HG02870 (cell line): Measurements from ENCODE around the gene KIF18B.

Experiments used
- ATAC-seq: cut with Tn5 transposase; IDR thresholded peaks from one replicate; pipeline ENCODE4 v1.9.1; 2021; ENCODE audit warnings: mild to moderate bottlenecking, moderate library complexity; ENCODE audit not compliant: unreplicated experiment

The KIF18B gene

DNA sequence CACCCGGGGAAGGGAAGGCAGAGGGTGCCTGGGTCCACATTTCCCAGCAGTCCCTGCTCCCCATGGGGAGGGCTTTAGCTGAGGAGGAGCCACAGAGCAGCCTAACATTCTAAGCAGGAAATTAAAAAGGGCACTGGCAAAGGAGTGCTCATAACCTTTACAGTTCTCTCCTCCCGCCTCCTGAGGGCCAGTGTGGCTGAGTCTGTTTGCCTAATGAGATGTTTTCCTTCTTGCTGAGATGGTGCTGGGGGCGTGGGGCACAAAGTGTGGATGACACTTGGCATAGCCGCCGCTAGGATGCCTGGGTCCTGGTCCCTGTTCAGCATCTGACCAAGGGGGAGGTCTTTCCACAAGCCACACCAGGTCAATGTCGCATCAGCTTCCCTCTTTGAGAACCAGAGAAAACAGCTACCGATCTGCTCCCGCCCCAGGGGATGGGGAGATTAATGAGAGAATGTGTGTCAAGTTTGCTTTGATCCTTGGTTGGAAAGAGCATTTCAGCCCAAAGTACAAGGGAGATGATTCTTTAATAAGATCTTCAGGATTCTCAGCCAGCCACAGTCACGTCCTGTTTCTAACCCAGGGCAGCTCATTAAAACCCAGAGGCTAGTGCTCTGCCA lies 5.8 kb downstream of the KIF18B start:
- ATAC-seq, result no peak

DNA sequence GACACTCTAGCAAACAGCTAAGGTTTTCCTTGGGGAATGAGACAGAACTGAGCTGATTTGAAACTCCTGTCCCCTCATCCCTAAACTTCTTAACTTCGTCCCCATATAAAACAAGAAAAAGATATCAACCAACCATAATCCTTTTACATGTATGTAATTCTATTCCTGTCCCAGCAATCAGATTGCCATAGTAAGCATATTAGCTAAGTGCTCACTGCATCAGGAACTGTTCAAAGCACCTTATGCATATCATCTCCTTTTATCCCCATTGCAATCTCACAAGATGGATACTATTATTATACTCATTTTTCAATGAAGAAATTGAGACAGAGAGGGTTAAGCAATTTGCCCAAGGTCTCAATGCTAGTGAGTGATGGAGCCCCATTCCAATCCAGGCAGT lies 6.8 kb downstream of the KIF18B start:
- no peak for ATAC-seq

DNA sequence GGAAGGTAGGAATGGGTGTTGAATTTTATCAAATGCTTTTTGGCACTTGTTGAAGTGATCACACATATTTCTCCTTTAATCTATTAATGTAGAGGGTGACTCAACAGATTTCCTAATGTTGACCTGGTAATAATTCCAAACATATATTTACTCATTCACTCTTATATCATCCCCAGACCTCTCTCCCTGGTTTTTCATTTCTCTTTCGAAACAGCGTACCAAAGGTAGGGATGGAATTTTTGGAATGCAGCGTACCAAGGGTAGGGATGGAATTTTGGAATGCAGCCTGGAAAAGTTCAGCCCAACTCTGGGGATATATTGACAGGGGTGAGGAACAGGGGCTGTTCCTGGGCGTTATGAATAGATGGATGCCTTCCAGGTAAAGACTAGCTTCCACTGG lies 7.3 kb downstream of the KIF18B start:
- ATAC-seq, result no peak

DNA sequence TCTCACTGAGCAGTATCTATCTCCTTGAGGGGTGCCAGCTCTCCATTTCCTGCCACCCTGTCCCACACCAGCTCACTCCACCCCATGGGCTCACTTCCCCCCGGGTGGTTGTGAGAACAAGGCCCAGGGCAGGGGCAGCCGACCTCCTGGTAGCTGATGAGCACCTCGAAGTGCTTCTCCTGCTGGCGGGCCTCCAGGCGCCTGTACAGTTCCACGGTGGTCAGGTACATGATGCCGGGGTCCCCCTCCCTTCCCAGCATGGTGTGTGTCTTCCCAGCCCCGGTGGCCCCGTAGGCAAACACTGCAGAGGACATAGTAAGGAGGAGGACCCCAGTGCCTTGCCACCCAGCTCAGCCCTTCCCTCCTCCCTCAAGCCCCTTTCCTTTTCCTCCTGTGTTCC lies 12.5 kb downstream of the KIF18B start:
- no peak for ATAC-seq

DNA sequence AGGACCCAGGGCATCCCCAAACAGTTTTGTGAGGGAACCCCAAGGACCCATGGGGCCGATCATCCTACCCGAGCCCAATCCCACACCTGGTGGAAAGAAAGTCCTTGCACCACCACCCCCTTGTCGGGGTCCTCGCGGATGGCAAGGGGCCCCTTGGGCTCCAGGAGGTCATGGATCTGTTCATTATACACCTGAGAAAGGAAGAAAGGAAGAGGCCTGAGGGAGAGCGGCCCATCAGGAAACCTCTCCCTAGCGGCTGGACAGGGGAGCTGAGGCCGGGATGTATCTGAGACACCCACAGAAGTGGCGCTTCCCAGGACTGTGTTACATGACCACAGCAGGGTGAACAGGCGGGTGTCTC lies 12.8 kb downstream of the KIF18B start:
- no peak for ATAC-seq

DNA sequence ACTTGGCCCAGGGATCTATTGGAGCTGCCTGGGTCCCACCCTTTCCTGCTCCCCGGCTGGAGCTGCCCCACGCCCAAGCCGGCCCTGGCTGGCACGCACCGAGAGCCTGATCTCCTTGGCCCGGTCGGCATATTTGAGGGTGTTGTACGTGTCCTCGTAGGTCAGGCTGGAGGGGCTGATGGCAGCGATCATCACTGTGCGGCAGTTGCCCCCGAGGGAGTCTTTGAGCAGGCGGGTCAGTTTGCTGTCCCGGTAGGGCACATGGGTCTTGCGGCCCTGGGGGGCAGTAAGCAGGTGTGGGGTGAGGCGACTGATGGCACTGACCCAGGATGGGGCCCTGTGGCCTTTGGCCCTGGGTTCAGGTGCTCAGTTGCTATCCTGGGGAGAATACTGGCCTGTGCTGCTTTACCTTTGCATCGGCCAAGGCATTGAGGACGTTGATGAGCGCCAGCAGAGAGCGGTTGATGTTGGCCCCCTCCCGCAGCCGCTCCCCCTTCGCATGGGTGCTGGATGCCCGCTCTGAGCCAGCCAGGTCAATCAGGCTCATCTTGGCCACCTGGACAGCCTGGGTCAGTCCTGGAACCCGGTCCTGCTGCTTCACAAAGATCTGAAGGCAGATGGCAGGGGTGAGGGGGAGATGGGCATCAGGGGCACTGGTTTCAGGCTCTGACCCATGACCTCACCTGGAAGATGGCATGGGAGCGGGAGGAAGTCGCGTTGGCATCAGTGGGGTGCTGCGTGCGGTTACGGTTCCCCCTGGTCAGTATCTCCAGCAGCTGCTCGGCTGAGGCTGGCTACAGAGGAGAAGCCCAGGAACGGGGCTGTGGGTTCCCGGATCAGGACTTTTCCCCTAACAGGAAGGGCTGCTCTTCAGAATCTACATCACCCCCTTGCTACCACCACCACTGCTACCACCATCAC lies 13.5 kb downstream of the KIF18B start:
- ATAC-seq, result no peak

DNA sequence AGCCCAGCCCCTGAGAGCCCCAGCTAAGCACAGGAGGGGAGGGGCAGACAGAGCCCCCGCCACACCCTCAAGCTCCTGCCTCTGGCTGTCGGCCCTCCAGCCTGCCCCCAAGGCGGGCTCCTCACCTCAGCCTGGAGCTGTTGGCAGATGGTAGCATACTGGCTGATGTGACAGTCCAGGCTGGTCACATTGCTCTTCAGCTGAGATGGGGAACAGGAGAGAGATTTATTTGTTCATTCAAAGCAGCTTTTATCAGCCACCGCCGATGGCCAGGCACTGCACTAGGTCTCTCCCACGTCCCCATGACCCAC lies 14.8 kb downstream of the KIF18B start:
- ATAC-seq, result no peak

DNA sequence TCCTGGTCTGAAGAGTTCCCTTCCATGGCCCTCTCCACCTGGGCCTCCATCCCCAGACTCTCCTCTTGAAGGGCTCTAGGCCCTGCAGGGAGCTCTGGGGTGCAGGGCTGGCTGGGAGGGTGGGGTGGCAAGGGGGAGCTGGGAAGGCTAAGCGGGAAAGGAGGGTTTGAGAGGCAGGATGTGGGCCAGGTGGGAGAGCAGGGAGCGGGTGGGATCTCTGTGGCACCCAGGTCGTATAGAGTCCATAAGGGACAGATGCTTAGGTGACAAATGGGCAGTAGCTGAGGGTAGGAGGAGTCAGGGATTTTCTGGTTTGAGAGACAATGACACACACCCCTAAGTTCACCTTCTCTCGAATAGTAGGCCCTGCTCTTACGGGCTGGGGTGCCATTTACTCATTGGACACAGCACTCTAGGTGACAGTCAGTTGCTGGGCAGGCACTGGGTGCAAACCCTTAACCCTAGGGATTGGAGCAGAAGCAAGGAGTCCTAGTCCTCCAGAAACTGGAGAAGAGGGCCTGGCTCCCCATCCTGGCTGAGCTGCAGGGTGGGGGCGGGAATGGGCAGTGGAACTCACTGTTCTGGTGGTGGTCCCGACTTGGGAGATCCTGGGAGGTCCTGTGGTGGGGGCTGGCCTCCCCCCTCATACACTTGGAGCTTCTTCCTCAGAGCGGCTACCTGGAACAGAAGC lies 15.3 kb downstream of the KIF18B start:
- no peak for ATAC-seq

DNA sequence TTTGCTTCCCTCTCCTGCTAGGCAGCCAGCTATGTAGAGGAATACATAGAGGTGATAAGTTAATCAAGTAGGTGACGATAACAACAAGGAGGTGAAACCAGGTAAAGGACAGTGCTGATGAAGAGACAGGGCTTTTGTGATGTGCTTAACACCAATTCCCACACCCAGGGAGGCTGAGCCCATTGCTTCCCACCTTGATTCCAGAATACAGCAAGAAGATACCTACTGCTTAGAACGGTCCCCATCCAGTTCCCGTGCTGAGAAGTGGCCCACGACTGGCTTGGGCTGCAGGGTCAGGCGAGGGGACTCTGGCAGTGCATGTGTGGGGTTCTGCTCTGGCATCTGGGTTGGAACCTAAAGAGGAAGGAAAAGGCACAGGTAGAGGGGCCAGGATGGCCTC lies 16.2 kb downstream of the KIF18B start:
- no peak for ATAC-seq

DNA sequence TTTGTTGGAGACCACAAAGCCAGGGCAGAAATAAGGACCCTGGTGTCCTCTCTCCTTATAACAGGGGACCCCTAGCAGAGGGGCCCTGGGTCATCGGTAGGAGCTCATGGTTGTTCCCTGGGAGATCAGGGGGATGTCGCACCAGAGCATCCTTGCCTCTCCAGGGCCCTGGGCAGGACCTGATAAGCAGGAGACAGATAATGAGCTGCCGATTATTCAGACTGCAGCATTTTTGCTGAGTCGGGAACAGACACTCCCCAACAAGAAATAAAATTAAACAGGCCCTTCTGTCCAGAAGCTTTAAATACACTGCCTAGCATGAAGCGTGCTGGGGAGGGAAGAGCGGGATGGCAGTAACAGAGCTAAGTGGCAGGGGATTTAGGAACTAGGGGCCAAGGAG lies 16.9 kb downstream of the KIF18B start:
- no peak for ATAC-seq

DNA sequence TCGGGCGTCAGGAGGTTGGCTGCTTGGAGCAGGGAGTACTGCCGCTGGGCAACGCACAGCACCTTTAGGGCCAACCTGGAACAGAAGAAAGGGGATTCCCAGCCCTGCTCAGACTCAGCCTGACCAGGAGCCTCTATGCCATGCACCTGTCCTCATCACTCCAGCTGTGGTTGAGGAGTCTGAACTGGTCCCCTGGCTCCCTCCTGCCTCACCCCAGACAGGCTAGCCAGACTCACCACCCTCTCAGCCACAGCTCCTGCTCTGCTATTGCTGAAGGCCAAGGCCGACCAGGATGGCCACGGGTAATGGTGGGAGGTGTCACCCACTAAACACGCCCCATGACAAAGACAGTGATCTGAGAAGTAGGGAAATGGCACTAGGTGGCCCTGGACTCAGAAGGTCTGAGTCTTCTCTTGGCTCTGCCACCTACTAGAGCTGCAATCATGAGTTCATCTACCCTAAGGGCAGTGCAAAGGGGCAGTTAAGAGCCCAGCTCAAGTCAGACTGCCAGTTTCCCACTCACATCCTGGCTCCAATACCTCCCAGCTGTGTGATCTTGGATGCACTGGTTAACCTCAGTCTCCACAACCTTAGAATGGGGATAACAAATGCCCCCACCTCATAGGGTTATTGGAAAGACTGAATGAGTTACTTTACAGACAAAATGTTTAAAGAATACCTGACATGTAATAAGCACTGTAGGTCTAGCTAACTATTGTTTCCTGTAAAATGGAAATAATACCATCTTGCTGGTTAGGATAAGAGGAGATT lies 18.4 kb downstream of the KIF18B start:
- ATAC-seq, result no peak

DNA sequence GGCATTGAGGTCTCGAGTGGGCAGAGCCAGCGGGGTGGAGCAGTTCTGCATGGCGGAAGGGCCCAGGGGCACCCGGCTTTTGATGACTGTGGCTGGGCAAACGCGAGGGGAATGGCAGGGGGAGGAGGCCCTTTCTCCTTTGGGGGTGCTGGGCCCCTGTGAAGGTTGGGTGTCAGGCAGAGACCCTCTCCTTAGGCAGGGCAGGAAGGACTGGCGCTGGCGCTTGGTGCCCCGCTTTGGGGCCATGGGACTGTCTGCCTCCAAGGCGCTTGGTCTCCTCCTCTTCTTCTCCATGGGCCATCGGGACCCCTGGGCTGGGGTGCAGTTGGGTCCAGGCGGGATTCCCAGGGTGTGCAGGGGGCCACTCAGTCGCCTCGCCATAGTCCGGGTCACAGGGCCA lies 19.4 kb downstream of the KIF18B start:
- ATAC-seq, result no peak

DNA sequence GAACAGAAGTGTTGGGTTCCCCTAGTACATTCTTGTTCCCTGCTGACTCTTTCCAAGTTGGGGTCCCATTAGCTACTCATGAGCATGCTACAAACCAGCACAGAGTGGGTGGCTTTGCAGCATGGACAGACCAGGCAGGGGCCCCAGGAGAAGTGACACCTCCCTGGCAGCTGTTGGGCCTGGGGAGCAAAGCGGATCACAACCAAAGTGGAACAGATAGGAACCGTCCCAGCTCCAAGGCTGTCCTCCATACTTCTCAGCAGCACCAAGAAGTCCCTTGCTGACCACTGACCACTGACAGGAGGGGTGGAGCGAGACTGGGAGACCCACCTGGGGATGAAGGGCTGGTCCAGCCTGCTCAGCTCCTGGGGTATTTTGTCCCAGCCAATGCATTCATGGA lies 19.9 kb downstream of the KIF18B start:
- ATAC-seq, result no peak

DNA sequence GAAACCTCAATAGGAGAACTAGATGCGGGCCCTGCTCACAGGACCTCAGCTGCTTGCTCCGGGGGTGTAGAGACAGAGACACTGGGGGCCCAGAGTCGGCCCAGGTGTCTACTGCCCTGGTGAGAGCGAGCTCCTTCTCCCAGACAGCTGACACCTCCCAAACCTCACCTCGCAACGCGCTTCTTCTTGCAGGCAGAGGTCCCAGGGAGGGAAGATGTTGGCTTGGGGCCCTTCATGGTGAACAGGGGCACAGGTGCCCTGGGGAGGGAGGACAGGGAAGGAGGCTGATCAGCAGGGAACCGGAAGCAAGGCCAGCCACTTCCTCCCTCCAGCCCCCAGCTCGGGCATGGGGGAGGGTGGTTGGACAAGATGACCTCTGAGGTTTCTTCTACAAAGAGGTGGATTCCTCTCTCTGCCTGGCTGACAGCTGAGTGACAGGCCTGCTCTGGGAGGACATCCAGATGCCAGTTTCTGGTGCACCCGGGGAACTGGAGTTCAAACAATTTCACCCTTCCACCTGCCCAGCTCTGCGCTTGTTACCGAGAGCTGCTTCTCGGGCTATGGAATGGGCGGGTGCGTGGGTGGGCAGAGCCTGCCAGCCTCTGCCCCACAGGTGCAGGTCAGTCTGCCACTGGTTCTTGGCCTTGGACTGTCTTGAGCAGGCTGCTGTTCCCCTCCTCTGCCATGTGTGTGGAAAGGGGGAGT lies 20.6 kb downstream of the KIF18B start:
- no peak for ATAC-seq

DNA sequence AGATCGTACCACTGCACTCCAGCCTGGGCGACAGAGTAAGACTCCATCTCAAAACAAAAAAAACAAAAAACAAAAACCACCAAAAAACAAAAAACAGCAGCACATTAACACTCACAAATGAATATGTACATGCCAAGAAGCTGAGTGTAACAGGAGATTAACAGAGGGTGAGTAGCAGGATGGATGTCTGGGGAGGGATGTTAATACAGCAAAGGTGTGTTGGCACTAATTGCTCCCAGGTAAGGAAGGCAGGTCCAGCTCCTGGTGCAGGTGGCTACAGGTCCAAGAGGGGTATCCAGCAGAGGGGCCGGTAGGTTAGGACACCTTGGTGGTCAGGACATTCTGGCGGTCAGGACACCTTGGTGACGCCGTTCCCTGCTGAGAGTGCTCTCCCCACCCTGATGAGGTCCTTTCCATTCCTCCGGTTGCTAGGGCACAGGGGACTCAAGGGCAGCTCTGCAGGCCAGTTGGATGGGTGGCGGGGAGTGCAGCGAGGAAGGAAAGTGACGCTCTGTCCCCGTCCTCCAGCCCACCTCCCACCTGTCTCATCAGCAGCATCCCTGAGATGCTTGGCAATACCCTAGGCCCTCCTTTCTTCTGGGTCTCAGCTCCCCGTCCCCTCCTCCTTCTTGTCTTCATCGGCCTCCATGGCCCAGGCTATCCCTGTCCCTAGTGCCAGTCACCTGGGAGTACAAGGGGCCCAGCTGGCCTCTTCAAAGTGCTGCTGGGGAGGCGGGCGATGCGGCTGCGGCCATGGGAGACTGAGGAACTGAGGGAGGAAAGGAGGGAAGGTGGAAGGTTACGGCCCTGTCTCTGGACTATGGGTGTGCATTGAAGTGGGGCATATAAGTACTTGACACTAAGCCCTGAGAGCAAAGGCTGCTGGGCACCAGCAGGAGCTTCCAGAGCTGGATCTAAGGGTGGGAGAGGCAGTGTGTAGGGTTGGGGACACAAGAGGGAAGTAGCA lies 21.6 kb downstream of the KIF18B start:
- ATAC-seq, result no peak

DNA sequence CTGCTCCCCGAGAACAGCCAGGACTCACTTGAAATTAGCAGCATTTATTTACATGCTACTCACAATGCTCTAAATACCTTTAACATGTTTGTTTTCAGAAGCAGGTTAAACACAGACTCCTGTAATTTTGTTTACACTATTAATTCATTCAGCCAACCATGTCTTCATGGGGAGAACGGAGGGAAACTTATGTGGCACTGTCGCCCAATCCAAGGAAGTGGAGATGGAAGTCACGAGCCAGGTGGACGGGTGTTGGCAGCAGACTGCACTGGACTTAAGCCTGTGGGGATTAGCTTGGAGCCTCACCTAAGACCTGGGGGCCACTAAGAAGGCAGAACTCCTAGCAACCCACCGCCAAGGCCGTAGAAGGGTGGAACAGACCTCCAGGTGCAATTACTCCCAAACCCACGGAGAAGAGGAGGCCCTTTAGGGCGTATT lies 23.4 kb downstream of the KIF18B start:
- ATAC-seq, result no peak

DNA sequence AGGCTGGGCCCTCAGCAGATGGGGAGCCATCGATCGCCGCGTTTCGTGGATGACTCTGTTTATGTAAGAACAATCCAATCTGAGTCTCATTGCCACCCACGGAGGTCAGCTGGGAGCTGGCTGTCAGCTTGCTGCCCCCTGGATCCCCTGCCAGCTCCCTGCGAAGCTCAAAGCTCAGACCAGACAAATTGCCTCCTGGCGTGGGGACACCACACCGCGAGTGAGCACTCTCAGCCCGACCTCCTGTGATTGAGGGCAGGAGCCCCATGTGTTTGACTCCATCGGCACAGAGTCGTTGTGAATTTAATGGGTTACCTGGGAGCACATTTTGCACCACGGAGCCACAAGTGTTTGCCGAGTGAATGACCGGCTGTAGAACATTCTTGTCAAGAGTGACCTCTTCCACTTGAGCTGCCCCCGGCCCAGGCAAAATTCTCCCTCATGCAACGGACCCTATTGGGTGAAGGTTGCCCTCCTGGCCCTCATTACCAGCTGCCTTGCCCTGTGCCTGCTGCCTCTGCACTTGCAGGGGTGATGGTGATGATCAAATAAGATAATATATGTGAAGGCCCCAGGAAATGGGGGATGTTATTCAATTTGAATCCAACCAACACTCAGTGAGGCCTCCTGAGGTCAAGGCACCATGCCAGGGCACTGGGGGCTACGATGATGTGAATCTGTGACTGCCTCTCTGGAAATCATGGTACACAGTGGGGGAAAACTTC lies 24.7 kb downstream of the KIF18B start:
- ATAC-seq, result no peak

DNA sequence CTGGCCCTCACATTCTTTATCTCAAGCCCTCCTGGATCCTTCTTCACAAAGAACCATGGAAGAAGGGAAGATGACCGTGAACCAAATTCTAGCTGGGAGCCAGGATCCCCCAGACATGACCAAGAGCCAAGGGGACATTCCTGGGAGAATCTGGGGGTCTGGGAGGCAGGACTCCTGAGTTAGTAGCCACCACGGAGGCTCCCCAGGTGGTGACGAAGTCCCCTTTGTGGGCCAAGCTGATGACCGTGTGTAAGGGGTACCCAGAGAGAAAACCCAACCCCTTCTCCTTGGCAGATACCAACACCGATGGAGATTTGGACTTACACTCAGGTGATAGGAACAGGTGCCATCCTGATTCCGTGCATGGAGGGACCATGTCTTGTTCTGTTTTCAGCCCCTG lies 25.4 kb downstream of the KIF18B start:
- ATAC-seq, result no peak
